Neural cell (in vitro differentiated cells): ENCODE results near the gene OVAAL. TPM values are rescaled to one million over a fixed set of nuclear protein-coding genes. Genes with fewer than 3 reads are reported as not detected.

Experiments
- H2AFZ ChIP-seq: fragments of 200-600, 300-800 bp; sonication (generic), shearing (Covaris generic); 2 replicates; pipeline ENCODE4 v1.6.0; 2014; ENCODE audit warnings: low read depth, mild to moderate bottlenecking, antibody characterized with exemption, low read length, moderate library complexity
- H3F3A ChIP-seq: fragments of 200-600 bp; shearing (Covaris generic); 2 replicates; pipeline ENCODE4 v1.6.1; 2016; ENCODE audit warnings: mild to moderate bottlenecking, moderate library complexity, mixed read lengths, antibody characterized with exemption, low read length; ENCODE audit not compliant: insufficient read depth, poor library complexity, severe bottlenecking
- H3K27ac ChIP-seq: fragments of 200-600, 300-800 bp; sonication (generic), shearing (Covaris generic); 2 replicates; pipeline ENCODE4 v1.5.1; 2014; ENCODE audit warnings: mild to moderate bottlenecking, low read length, moderate library complexity
- H3K27me3 ChIP-seq: fragments of 300-800, 200-600 bp; sonication (generic), shearing (Covaris generic); 2 replicates; pipeline ENCODE4 v1.6.0; 2014; ENCODE audit warnings: mild to moderate bottlenecking, low read depth, low read length, moderate library complexity; ENCODE audit not compliant: insufficient read depth
- H3K36me3 ChIP-seq: fragments of 300-800, 200-600 bp; sonication (generic), shearing (Covaris generic); 2 replicates; pipeline ENCODE4 v1.5.1; 2014; ENCODE audit warnings: mild to moderate bottlenecking, antibody characterized with exemption, low read length, moderate library complexity; ENCODE audit not compliant: insufficient read depth
- H3K4me2 ChIP-seq: fragments of 300-800, 200-600 bp; sonication (generic), shearing (Covaris generic); 2 replicates; pipeline ENCODE4 v1.6.0; 2014; ENCODE audit warnings: mild to moderate bottlenecking, low read length
- H3K4me3 ChIP-seq: fragments of 300-800, 200-600 bp; sonication (generic), shearing (Covaris generic); 2 replicates; pipeline ENCODE4 v1.5.1; 2014; ENCODE audit warnings: mild to moderate bottlenecking, low read length, moderate library complexity
- H3K79me2 ChIP-seq: fragments of 200-600 bp; shearing (Covaris generic); replicated peaks from 2 replicates; pipeline ENCODE4 v1.6.0; 2014; ENCODE audit warnings: mild to moderate bottlenecking, low read length, moderate library complexity; ENCODE audit not compliant: insufficient read depth
- H3K9ac ChIP-seq: fragments of 300-800, 200-600 bp; sonication (generic), shearing (Covaris generic); 2 replicates; pipeline ENCODE4 v1.6.1; 2016; ENCODE audit warnings: mild to moderate bottlenecking, low read length, mixed read lengths
- H3K9me2 ChIP-seq: fragments of 200-600 bp; shearing (Covaris generic); 2 replicates; pipeline ENCODE4 v1.6.1; 2016; ENCODE audit warnings: mild to moderate bottlenecking, low read length, mixed read lengths; ENCODE audit not compliant: insufficient read depth
- H3K9me3 ChIP-seq: fragments of 200-600, 300-800 bp; sonication (generic), shearing (Covaris generic); 2 replicates; pipeline ENCODE4 v1.6.1; 2016; ENCODE audit warnings: mild to moderate bottlenecking, mixed run types, low read length, moderate library complexity, mixed read lengths
- H4K20me1 ChIP-seq: fragments of 200-600 bp; shearing (Covaris generic); 2 replicates; pipeline ENCODE4 v1.6.1; 2016; ENCODE audit warnings: mild to moderate bottlenecking, mixed run types; ENCODE audit not compliant: insufficient read depth
- EP300 ChIP-seq: fragments of 450-650 bp; conservative IDR thresholded peaks from 2 replicates; pipeline ENCODE4 v1.6.1; 2014; ENCODE audit warnings: antibody characterized with exemption, mild to moderate bottlenecking, moderate library complexity; ENCODE audit not compliant: poor library complexity, severe bottlenecking
- EZH2 ChIP-seq: fragments of 200-600, 300-800 bp; shearing (Covaris generic), sonication (generic); IDR thresholded peaks from 2 replicates; pipeline ENCODE4 v1.6.1; 2014; ENCODE audit warnings: antibody characterized with exemption, low read length, borderline replicate concordance, mild to moderate bottlenecking; ENCODE audit not compliant: insufficient read depth, poor library complexity, severe bottlenecking
- MXI1 ChIP-seq: fragments of 450-650 bp; conservative IDR thresholded peaks from 2 replicates; pipeline ENCODE4 v1.6.1; 2014; ENCODE audit warnings: antibody characterized with exemption, mild to moderate bottlenecking; ENCODE audit not compliant: poor library complexity, severe bottlenecking
- POLR2AphosphoS5 ChIP-seq: IDR thresholded peaks from 2 replicates; pipeline ENCODE4 v1.6.1; 2012
- RAD21 ChIP-seq: fragments of 450-650 bp; conservative IDR thresholded peaks from 2 replicates; pipeline ENCODE4 v1.6.1; 2014; ENCODE audit warnings: antibody characterized with exemption, mild to moderate bottlenecking, moderate library complexity
- SMC3 ChIP-seq: fragments of 450-650 bp; conservative IDR thresholded peaks from 2 replicates; pipeline ENCODE4 v1.6.1; 2014; ENCODE audit warnings: antibody characterized with exemption, mild to moderate bottlenecking, moderate library complexity; ENCODE audit not compliant: poor library complexity
- TAF1 ChIP-seq: IDR thresholded peaks from 2 replicates; pipeline ENCODE4 v1.6.1; 2012; ENCODE audit warnings: low read depth
- polyA minus RNA-seq: library from RNA; depleted of rRNA, polyadenylated mRNA; stranded (reverse); fragments of >200 nt; gene quantifications from 2 replicates; pipeline ENCODE4 v1.2.3, GENCODE V29; 2014
- polyA plus RNA-seq: library from polyadenylated mRNA; depleted of rRNA; stranded (reverse); fragments of >200 nt; gene quantifications from 2 replicates; pipeline ENCODE4 v1.2.3, GENCODE V29; 2014
- TF ChIP-seq, protein P1 (sequence below): IDR thresholded peaks from 2 replicates; pipeline ENCODE4 v1.6.1; 2012; ENCODE audit warnings: borderline replicate concordance
- TF ChIP-seq, protein P2 (sequence below): fragments of 450-650 bp; IDR thresholded peaks from 2 replicates; pipeline ENCODE4 v1.5.1; 2014; ENCODE audit warnings: antibody characterized with exemption, mild to moderate bottlenecking, moderate library complexity; ENCODE audit not compliant: poor library complexity, severe bottlenecking

Gene OVAAL
- polyA plus RNA-seq (not detected in 2 replicates), polyA minus RNA-seq (not detected in 2 replicates)

DNA sequence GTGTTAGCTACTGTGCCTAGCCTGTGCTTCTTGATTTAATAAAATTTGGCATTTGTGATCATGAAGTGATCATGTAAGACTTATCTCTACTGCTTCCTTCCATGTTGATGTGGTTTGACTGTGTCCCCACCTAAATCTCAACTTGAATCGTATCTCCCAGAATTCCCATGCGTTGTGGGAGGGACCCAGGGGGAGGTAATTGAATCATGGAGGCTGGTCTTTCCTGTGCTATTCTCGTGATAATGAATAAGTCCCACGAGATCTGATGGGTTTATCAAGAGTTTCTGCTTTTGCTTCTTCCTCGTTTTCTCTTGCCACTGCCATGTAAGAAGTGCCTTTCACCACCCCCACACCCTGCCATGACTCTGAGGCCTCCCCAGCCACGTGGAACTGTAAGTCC, at the start of gene OVAAL:
OVAAL (plus strand) TSS at position 301 of the 400 bp plus-strand sequence.
- Histone ChIP-seq H3K9me3 (no peaks in the 10 kb centered on the region), H3K9me2 (no peaks in the 10 kb centered on the region), H3K27me3 (no peaks in the 10 kb centered on the region), H3K36me3 (no peaks in the 10 kb centered on the region), H3K27ac (no peak within 1 kb of the TSS), H4K20me1 (no peaks in the 10 kb centered on the region), H3K9ac (no peak within 1 kb of the TSS), H3K4me3 (no peak within 1 kb of the TSS), H3K4me2 (no peak within 1 kb of the TSS), H3F3A (no peaks in the 10 kb centered on the region), H2AFZ (no peak within 1 kb of the TSS), H3K79me2 (no peaks in the 10 kb centered on the region)
- no peak for TF ChIP-seq POLR2AphosphoS5
- no peak for TF ChIP-seq MXI1
- TF ChIP-seq EP300: no peak
- TF ChIP-seq, protein P1, sequence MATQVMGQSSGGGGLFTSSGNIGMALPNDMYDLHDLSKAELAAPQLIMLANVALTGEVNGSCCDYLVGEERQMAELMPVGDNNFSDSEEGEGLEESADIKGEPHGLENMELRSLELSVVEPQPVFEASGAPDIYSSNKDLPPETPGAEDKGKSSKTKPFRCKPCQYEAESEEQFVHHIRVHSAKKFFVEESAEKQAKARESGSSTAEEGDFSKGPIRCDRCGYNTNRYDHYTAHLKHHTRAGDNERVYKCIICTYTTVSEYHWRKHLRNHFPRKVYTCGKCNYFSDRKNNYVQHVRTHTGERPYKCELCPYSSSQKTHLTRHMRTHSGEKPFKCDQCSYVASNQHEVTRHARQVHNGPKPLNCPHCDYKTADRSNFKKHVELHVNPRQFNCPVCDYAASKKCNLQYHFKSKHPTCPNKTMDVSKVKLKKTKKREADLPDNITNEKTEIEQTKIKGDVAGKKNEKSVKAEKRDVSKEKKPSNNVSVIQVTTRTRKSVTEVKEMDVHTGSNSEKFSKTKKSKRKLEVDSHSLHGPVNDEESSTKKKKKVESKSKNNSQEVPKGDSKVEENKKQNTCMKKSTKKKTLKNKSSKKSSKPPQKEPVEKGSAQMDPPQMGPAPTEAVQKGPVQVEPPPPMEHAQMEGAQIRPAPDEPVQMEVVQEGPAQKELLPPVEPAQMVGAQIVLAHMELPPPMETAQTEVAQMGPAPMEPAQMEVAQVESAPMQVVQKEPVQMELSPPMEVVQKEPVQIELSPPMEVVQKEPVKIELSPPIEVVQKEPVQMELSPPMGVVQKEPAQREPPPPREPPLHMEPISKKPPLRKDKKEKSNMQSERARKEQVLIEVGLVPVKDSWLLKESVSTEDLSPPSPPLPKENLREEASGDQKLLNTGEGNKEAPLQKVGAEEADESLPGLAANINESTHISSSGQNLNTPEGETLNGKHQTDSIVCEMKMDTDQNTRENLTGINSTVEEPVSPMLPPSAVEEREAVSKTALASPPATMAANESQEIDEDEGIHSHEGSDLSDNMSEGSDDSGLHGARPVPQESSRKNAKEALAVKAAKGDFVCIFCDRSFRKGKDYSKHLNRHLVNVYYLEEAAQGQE: no peak
- TF ChIP-seq, protein P2, sequence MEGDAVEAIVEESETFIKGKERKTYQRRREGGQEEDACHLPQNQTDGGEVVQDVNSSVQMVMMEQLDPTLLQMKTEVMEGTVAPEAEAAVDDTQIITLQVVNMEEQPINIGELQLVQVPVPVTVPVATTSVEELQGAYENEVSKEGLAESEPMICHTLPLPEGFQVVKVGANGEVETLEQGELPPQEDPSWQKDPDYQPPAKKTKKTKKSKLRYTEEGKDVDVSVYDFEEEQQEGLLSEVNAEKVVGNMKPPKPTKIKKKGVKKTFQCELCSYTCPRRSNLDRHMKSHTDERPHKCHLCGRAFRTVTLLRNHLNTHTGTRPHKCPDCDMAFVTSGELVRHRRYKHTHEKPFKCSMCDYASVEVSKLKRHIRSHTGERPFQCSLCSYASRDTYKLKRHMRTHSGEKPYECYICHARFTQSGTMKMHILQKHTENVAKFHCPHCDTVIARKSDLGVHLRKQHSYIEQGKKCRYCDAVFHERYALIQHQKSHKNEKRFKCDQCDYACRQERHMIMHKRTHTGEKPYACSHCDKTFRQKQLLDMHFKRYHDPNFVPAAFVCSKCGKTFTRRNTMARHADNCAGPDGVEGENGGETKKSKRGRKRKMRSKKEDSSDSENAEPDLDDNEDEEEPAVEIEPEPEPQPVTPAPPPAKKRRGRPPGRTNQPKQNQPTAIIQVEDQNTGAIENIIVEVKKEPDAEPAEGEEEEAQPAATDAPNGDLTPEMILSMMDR: no peak
- TF ChIP-seq RAD21: no peak
- no peak for TF ChIP-seq TAF1
- TF ChIP-seq SMC3: no peak
- TF ChIP-seq EZH2: no peak

DNA sequence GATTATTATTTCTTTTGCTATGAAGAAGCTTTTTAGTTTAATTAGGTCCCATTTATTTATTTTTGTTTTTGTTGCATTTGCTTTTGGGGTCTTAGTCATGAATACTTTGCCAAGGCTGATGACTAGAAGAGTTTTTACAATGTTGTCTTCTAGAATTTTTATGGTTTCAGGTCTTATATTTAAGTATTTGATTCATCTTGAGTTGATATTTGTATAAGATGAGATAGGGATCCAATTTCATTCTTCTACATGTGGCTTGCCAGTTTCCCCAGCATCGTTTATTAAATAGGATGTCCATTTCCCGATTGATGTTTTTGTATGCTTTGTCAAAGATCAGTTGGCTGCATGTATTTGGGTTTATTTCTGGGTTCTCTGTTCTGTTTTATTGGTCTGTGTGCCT, 47.9 kb upstream of the OVAAL start:
- no peak for TF ChIP-seq MXI1
- TF ChIP-seq EP300: no peak
- no peak for TF ChIP-seq TAF1
- TF ChIP-seq, protein P1: no peak
- TF ChIP-seq EZH2: no peak
- no peak for TF ChIP-seq POLR2AphosphoS5
- TF ChIP-seq, protein P2: no peak
- no peak for TF ChIP-seq RAD21
- no peak for TF ChIP-seq SMC3
- Histone ChIP-seq H3K9me3 (no peaks in the 10 kb centered on the region), H4K20me1 (no peaks in the 10 kb centered on the region), H3K4me2 (no peak overlapping the region), H3K9ac (no peak overlapping the region), H3K9me2 (no peaks in the 10 kb centered on the region), H2AFZ (no peak overlapping the region), H3K27ac (no peak overlapping the region), H3F3A (no peaks in the 10 kb centered on the region), H3K4me3 (no peak overlapping the region), H3K36me3 (no peaks in the 10 kb centered on the region), H3K27me3 (no peaks in the 10 kb centered on the region), H3K79me2 (no peaks in the 10 kb centered on the region)
